HG02943 (cell line): ENCODE measurements around the gene NPHP1.
"Not testable (repeated sequence)": the region's sequence is repeated elsewhere in the genome, so short reads cannot be mapped to it uniquely, and the experiment has no call there.

Experiments
- ATAC-seq: cut with Tn5 transposase; IDR thresholded peaks from one replicate; pipeline ENCODE4 v1.9.1; 2021; ENCODE audit warnings: mild to moderate bottlenecking, low read depth, moderate library complexity; ENCODE audit not compliant: unreplicated experiment

The NPHP1 gene

GRCh38 chr2:110204408-110205385 lies at the start of gene NPHP1:
TSS of gene NPHP1 (minus strand) at chr2:110205013. CDS start at chr2:110204968, 45 bp downstream.
- ATAC-seq, result peak; percentile 92

GRCh38 chr2:110248081-110248795 lies 43.4 kb upstream of the NPHP1 start:
- not testable (repeated sequence) for ATAC-seq

GRCh38 chr2:110245488-110246435 lies 40.9 kb upstream of the NPHP1 start:
- not testable (repeated sequence) for ATAC-seq

GRCh38 chr2:110243283-110243682 lies 38.5 kb upstream of the NPHP1 start:
- ATAC-seq, result not testable (repeated sequence)

- not testable (repeated sequence) for ATAC-seq
Measured at GRCh38 chr2:110234514-110234913, 29.7 kb upstream of the NPHP1 start.

- not testable (repeated sequence) for ATAC-seq
Measured at GRCh38 chr2:110229886-110230285, 25.1 kb upstream of the NPHP1 start.

- ATAC-seq, result not testable (repeated sequence)
Measured at GRCh38 chr2:110222626-110223025, 17.8 kb upstream of the NPHP1 start.

GRCh38 chr2:110221938-110222337 lies 17.1 kb upstream of the NPHP1 start:
- ATAC-seq, result no peak

GRCh38 chr2:110220190-110220564 lies 15.4 kb upstream of the NPHP1 start:
- ATAC-seq, result no peak

- no peak for ATAC-seq
Measured at GRCh38 chr2:110219496-110220189, 14.8 kb upstream of the NPHP1 start.

GRCh38 chr2:110218889-110219288 lies 14.1 kb upstream of the NPHP1 start:
- ATAC-seq, result not testable (repeated sequence)

- ATAC-seq, result no peak
Measured at GRCh38 chr2:110216803-110217202, 12.0 kb upstream of the NPHP1 start.

GRCh38 chr2:110216199-110216598 lies 11.4 kb upstream of the NPHP1 start:
- no peak for ATAC-seq

GRCh38 chr2:110215566-110216158 lies 10.8 kb upstream of the NPHP1 start:
- no peak for ATAC-seq

- ATAC-seq, result no peak
Measured at GRCh38 chr2:110215091-110215490, 10.3 kb upstream of the NPHP1 start.

GRCh38 chr2:110213522-110213921 lies 8.7 kb upstream of the NPHP1 start:
- not testable (repeated sequence) for ATAC-seq

- peak; percentile 86 for ATAC-seq
Measured at GRCh38 chr2:110211938-110212858, 7.4 kb upstream of the NPHP1 start, which contains the start of gene MTLN. TSS of gene MTLN (minus strand) at chr2:110212547. CDS start at chr2:110212525, 22 bp downstream.
